HUES48 (cell line): ENCODE results near the gene TRPC5OS.

Source experiments
- H3K27ac ChIP-seq: one replicate; pipeline ENCODE4 v1.7.0; 2013; ENCODE audit warnings: low read depth, low read length, inconsistent platforms
- H3K27me3 ChIP-seq: 2 replicates; pipeline ENCODE4 v1.6.1; 2013; ENCODE audit warnings: mild to moderate bottlenecking, low read length; ENCODE audit not compliant: control insufficient read depth, insufficient read depth
- H3K36me3 ChIP-seq: 2 replicates; pipeline ENCODE4 v1.6.1; 2013; ENCODE audit warnings: low read length; ENCODE audit not compliant: control insufficient read depth, insufficient read depth
- H3K4me1 ChIP-seq: 2 replicates; pipeline ENCODE4 v1.6.1; 2013; ENCODE audit warnings: mild to moderate bottlenecking, low read length; ENCODE audit not compliant: control insufficient read depth, insufficient read depth
- H3K4me3 ChIP-seq: 2 replicates; pipeline ENCODE4 v1.5.1; 2013; ENCODE audit warnings: mild to moderate bottlenecking, low read depth, low read length
- H3K9ac ChIP-seq: 2 replicates; pipeline ENCODE4 v1.6.1; 2013; ENCODE audit warnings: mild to moderate bottlenecking, low read depth, low read length, moderate library complexity
- H3K9me3 ChIP-seq: 2 replicates; pipeline ENCODE4 v1.6.1; 2013; ENCODE audit warnings: low read length; ENCODE audit not compliant: control insufficient read depth, insufficient read depth

Gene TRPC5OS

GRCh38 chrX:111861605-111862004 is 14.4 kb upstream of the TRPC5OS start:
- no peak overlapping the region for H3K27ac ChIP-seq
- H3K27me3 ChIP-seq = 0 out of 2 replicates have a peak, but pooled peaks cover 2% of the 10 kb centered on the region
- H3K4me3 ChIP-seq = no peak overlapping the region
- no peaks in the 10 kb centered on the region for H3K9me3 ChIP-seq
- H3K4me1 ChIP-seq = no peaks in the 10 kb centered on the region
- no peaks in the 10 kb centered on the region for H3K36me3 ChIP-seq
- no peak overlapping the region for H3K9ac ChIP-seq

- Histone ChIP-seq H3K9ac (no peak overlapping the region), H3K36me3 (no peaks in the 10 kb centered on the region), H3K4me3 (no peak overlapping the region), H3K27ac (no peak overlapping the region), H3K27me3 (no peaks in the 10 kb centered on the region), H3K4me1 (peaks cover 20% of the 10 kb centered on the region), H3K9me3 (no peaks in the 10 kb centered on the region)
These were observed 8.7 kb upstream of the TRPC5OS start for GRCh38 chrX:111867236-111867635.

- Histone ChIP-seq H3K9me3 (no peaks in the 10 kb centered on the region), H3K4me3 (no peak overlapping the region), H3K9ac (no peak overlapping the region; the same call in 1 of the 2 replicates), H3K27ac (peak overlapping the region; percentile 62), H3K4me1 (peaks cover 20% of the 10 kb centered on the region), H3K36me3 (no peaks in the 10 kb centered on the region), H3K27me3 (no peaks in the 10 kb centered on the region)
These were observed 7.0 kb upstream of the TRPC5OS start for GRCh38 chrX:111868726-111869638.

- Histone ChIP-seq H3K36me3 (no peaks in the 10 kb centered on the region), H3K4me1 (peaks cover 20% of the 10 kb centered on the region), H3K27me3 (no peaks in the 10 kb centered on the region; the same call in 1 of the 2 replicates), H3K9me3 (no peaks in the 10 kb centered on the region), H3K4me3 (no peak overlapping the region), H3K27ac (no peak overlapping the region), H3K9ac (no peak overlapping the region; the same call in 1 of the 2 replicates)
These were observed 6.3 kb upstream of the TRPC5OS start for GRCh38 chrX:111869639-111870034.

GRCh38 chrX:111874241-111874640 is 1.7 kb upstream of the TRPC5OS start:
- no peak overlapping the region for H3K27ac ChIP-seq
- no peaks in the 10 kb centered on the region for H3K36me3 ChIP-seq
- peaks cover 7% of the 10 kb centered on the region for H3K4me1 ChIP-seq
- no peak overlapping the region for H3K9ac ChIP-seq
- no peak overlapping the region for H3K4me3 ChIP-seq
- no peaks in the 10 kb centered on the region; the same call in none of the 2 replicates for H3K27me3 ChIP-seq
- H3K9me3 ChIP-seq = no peaks in the 10 kb centered on the region

GRCh38 chrX:111876646-111877045 is 665 bp downstream of the TRPC5OS start:
- Histone ChIP-seq H3K27me3 (no peaks in the 10 kb centered on the region; the same call in none of the 2 replicates), H3K27ac (no peak overlapping the region)

GRCh38 chrX:111877681-111878080 is 1.7 kb downstream of the TRPC5OS start:
- Histone ChIP-seq H3K36me3 (no peaks in the 10 kb centered on the region), H3K27me3 (peaks cover 6% of the 10 kb centered on the region), H3K9ac (no peak overlapping the region), H3K9me3 (no peaks in the 10 kb centered on the region), H3K27ac (no peak overlapping the region), H3K4me3 (no peak overlapping the region), H3K4me1 (no peaks in the 10 kb centered on the region)

More at GRCh38 chrX:111876646-111877045, 665 bp downstream of the TRPC5OS start:
- H3K4me3 ChIP-seq = no peak overlapping the region
- H3K9me3 ChIP-seq = no peaks in the 10 kb centered on the region
- no peaks in the 10 kb centered on the region for H3K36me3 ChIP-seq
- H3K9ac ChIP-seq = no peak overlapping the region
- no peaks in the 10 kb centered on the region for H3K4me1 ChIP-seq

GRCh38 chrX:111880735-111881134 is 4.8 kb downstream of the TRPC5OS start:
- Histone ChIP-seq H3K36me3 (no peaks in the 10 kb centered on the region), H3K4me3 (no peak overlapping the region), H3K9ac (no peak overlapping the region), H3K27ac (no peak overlapping the region), H3K27me3 (peaks cover 6% of the 10 kb centered on the region), H3K4me1 (no peaks in the 10 kb centered on the region), H3K9me3 (no peaks in the 10 kb centered on the region)

- no peaks in the 10 kb centered on the region for H3K4me1 ChIP-seq
These were observed 5.7 kb downstream of the TRPC5OS start for GRCh38 chrX:111881715-111882114.

GRCh38 chrX:111886678-111887077 is 10.7 kb downstream of the TRPC5OS start:
- peaks cover 10% of the 10 kb centered on the region for H3K27me3 ChIP-seq
- no peak overlapping the region for H3K27ac ChIP-seq
- H3K36me3 ChIP-seq = no peaks in the 10 kb centered on the region
- H3K9ac ChIP-seq = no peak overlapping the region
- H3K9me3 ChIP-seq = no peaks in the 10 kb centered on the region
- H3K4me1 ChIP-seq = no peaks in the 10 kb centered on the region
- no peak overlapping the region for H3K4me3 ChIP-seq

More at GRCh38 chrX:111881715-111882114, 5.7 kb downstream of the TRPC5OS start:
- Histone ChIP-seq H3K9me3 (no peaks in the 10 kb centered on the region), H3K4me3 (no peak overlapping the region), H3K27ac (no peak overlapping the region), H3K27me3 (peaks cover 6% of the 10 kb centered on the region), H3K9ac (no peak overlapping the region), H3K36me3 (no peaks in the 10 kb centered on the region)

GRCh38 chrX:111888600-111888999 is 12.6 kb downstream of the TRPC5OS start:
- 0 out of 2 replicates have a peak, but pooled peaks cover 3% of the 10 kb centered on the region for H3K27me3 ChIP-seq
- H3K27ac ChIP-seq = no peak overlapping the region
- no peaks in the 10 kb centered on the region for H3K36me3 ChIP-seq
- H3K9ac ChIP-seq = no peak overlapping the region
- no peaks in the 10 kb centered on the region for H3K9me3 ChIP-seq
- H3K4me3 ChIP-seq = no peak overlapping the region
- H3K4me1 ChIP-seq = no peaks in the 10 kb centered on the region
